DND-41 (cell line): ENCODE measurements around the gene MGAT5B.

ENCODE experiments used
- EZH2 ChIP-seq: IDR thresholded peaks from 3 replicates; pipeline ENCODE4 v1.6.1; 2012; ENCODE audit warnings: borderline replicate concordance, low read depth, mild to moderate bottlenecking, moderate library complexity, low read length, inconsistent platforms; ENCODE audit not compliant: severe bottlenecking
- TF ChIP-seq, protein P1 (sequence below): IDR thresholded peaks from 2 replicates; pipeline ENCODE4 v1.5.1; 2012; ENCODE audit warnings: borderline replicate concordance, low read length, moderate library complexity, mild to moderate bottlenecking; ENCODE audit not compliant: poor library complexity, severe bottlenecking; ENCODE audit errors: extremely low read depth

DNA sequence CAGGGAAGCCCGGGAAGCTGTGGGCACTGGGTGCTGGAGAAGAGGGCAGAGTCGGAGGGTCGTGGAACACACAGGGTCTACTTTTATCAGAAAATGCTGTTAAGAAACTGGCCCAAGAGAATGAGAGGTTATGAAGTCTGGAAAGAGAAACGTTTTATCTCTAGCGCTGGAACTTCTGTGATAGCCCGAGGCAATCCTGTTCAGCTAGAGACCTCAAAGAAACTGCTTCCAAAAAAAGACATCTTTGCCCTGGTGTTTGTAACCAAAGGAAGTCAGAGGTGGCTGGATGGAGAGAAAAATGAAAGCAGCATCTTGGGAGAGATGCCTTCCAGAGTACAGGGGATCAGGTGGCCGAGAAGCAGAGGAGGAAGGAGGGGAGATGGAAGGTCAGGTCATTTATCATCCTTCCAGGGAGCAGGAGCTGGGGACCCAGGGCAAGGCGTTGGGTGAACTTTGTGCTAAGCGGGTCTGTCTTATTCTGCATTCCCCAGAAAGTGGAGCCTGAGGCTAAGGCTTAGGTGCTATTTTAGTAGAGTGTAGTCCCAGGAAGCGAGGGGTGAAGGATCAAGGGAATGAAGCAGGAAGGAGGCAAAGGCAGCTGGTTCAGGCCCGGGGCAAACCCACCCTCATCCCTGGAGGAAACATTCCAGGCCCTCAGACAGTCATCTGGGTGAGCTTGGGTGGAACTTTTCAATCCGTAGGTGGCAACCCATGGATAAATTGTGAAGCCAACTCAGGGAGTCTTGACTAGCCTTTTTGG is 66.5 kb downstream of the MGAT5B start:
- TF ChIP-seq EZH2 = no peak
- TF ChIP-seq, protein P1, sequence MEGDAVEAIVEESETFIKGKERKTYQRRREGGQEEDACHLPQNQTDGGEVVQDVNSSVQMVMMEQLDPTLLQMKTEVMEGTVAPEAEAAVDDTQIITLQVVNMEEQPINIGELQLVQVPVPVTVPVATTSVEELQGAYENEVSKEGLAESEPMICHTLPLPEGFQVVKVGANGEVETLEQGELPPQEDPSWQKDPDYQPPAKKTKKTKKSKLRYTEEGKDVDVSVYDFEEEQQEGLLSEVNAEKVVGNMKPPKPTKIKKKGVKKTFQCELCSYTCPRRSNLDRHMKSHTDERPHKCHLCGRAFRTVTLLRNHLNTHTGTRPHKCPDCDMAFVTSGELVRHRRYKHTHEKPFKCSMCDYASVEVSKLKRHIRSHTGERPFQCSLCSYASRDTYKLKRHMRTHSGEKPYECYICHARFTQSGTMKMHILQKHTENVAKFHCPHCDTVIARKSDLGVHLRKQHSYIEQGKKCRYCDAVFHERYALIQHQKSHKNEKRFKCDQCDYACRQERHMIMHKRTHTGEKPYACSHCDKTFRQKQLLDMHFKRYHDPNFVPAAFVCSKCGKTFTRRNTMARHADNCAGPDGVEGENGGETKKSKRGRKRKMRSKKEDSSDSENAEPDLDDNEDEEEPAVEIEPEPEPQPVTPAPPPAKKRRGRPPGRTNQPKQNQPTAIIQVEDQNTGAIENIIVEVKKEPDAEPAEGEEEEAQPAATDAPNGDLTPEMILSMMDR = no peak
